ENCODE data around the gene ARL3.
A peak's percentile ranks its signal among the peaks of the same experiment; 100 is the strongest.
"Not testable (repeated sequence)": the region's sequence is repeated elsewhere in the genome, so short reads cannot be mapped to it uniquely, and the experiment has no call there.

Gene ARL3

GRCh38 chr10:102670065-102670670 lies 44.0 kb downstream of the ARL3 start:
- DNase-seq: no peak

GRCh38 chr10:102669206-102670064 lies 44.8 kb downstream of the ARL3 start:
- DNase-seq: no peak

- DNase-seq: no peak
These were observed 45.7 kb downstream of the ARL3 start for GRCh38 chr10:102668326-102669107.

- not testable (repeated sequence) for DNase-seq
These were observed 46.8 kb downstream of the ARL3 start for GRCh38 chr10:102667411-102667810.

- no peak for DNase-seq
These were observed 48.2 kb downstream of the ARL3 start for GRCh38 chr10:102665904-102666509.

- no peak for DNase-seq
These were observed 52.6 kb downstream of the ARL3 start for GRCh38 chr10:102661658-102662028.

GRCh38 chr10:102660888-102661657 lies 53.1 kb downstream of the ARL3 start:
- DNase-seq: peak; percentile 45

GRCh38 chr10:102658802-102659201 lies 55.4 kb downstream of the ARL3 start:
- DNase-seq: no peak

- no peak for DNase-seq
These were observed 56.0 kb downstream of the ARL3 start for GRCh38 chr10:102657984-102658724.

GRCh38 chr10:102657451-102657850 lies 56.7 kb downstream of the ARL3 start:
- no peak for DNase-seq

GRCh38 chr10:102656791-102657371 lies 57.3 kb downstream of the ARL3 start:
- DNase-seq: no peak

GRCh38 chr10:102656026-102656425 lies 58.2 kb downstream of the ARL3 start:
- no peak for DNase-seq

- no peak for DNase-seq
These were observed 59.2 kb downstream of the ARL3 start for GRCh38 chr10:102654969-102655368.

- no peak for DNase-seq
These were observed 59.6 kb downstream of the ARL3 start for GRCh38 chr10:102654566-102654965.

- no peak for DNase-seq
These were observed 61.1 kb downstream of the ARL3 start for GRCh38 chr10:102653060-102653459.

- DNase-seq: no peak
These were observed 61.9 kb downstream of the ARL3 start for GRCh38 chr10:102652170-102652916.

GRCh38 chr10:102651455-102652169 lies 62.6 kb downstream of the ARL3 start:
- DNase-seq: no peak

GRCh38 chr10:102650655-102651454 lies 63.3 kb downstream of the ARL3 start:
- DNase-seq: no peak
